Measurements from ENCODE around the gene ALK.

Gene ALK

DNA sequence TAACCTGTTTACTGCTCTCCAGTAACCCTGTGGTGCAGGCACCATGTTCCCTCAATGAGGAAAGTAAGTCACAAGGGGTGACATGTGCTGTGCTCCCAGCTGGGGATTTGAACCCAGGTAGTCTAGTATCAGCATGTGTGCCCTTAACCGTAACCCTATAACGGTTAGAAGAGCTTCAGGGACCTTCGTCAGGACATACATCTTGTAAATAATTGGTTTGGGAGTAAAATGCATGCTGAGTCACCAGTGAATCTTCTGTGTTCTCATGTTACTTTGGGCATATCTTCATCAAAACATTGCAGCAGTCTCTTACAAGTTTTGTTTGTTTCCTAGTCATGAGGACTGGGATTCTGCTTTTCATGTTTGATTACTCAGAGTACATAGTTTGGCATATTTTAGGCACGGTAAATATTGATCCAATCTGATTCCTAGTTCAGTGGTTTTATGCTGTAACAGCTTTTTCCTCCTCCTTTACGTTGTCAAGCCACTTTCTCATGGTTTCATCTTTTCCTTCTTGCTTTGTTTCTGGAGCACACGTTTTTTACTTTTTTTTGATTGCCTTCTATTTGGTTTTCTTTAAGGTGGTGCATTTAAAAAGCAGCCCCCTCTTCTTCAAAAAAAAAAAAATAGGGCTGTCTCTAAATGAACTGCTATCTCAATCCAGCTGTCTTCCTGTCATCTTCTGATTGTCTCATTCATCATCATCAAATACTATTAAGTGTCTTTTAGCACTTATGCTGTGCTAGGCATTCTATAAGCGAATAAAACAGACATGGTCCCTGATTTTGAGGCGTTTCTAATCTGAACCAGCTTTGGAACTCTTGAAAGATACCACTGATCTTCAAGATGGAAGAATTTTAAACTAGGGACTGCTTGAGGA, 755.8 kb downstream of the ALK start:
- DNase-seq = no peak

DNA sequence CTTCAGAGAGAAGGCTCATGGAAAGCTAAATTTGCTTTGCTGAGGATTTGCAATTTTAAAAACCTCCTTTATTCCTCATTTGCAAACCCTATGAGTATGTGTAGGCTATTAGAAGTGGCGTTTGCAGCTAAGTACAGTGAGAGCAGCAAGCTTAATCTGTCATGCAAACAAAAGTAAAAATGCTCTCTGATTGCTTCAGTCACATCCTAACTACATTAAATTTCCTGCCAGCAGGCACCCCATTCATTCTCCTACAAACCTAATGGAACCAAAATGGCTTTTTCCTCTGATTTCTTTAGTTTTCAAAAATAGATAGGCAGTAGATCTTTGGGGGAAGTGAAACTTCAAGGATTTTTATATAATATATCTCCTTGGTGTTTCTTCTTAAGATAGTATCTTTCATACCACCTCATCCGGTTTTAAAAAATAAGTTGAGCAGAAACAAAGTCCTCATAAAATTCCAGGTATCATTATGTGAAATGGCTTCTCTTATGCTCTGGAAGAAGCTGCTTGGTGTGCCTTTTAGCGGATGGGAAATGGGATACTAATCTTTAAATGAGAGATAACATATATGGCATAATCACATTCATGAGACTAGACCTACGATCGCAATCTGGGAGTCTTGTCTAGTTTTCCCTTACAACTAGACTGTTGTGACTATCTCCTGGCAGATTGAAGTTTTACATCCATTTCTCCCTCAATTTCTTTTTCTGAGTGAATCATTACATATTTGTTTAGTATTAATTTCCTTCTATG, 757.1 kb downstream of the ALK start:
- DNase-seq = no peak

DNA sequence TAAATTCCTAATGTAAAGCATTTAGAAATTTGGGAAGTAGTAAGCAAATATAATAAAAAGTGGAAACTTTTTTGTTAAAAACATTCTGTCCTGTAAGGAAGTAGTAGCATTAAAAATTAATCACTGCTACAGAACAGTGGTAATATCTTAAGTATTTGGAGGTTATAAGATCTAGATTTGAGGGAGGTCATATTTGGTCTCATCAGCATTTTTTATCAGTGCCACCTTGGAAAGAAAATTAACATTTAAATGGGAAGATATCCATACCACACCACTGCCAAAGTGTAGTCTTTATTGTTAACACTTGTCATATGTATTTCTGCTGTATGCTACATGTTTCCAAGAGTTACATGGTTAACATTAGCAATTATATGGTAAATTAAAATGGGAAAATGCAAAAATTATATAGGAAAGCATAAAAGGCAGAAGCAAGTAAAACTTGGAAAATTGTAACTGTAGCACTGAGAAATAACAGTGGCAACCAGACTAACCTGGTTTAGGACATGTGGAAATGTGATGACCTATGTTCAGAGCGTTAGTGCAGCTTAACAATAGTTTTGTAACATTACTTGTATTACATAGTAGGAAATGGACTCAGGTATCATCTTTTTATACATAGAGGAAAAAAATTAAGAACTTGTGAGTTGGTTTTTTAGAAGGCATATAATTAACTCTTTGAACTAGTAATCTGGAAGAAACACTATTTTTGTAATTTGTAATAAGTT, 759.0 kb downstream of the ALK start:
- DNase-seq = no peak

DNA sequence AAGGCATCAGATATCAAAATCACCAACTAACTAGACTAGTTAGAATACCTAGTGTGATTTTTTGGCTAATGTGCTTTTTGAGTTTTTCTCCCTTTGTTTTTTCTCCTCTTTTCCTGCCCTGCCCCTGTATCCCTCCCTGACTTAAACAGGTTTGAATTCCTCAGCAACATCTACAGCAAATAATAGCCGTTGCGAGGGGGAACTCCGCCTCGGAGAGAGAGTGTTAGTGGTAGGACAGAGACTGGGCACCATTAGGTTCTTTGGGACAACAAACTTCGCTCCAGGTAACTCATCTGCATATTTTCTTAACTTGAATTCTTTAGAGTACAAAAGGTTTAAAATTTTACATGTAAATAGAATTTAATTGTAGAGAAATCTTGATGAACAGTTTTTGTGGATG, 761.2 kb downstream of the ALK start:
- DNase-seq = no peak

DNA sequence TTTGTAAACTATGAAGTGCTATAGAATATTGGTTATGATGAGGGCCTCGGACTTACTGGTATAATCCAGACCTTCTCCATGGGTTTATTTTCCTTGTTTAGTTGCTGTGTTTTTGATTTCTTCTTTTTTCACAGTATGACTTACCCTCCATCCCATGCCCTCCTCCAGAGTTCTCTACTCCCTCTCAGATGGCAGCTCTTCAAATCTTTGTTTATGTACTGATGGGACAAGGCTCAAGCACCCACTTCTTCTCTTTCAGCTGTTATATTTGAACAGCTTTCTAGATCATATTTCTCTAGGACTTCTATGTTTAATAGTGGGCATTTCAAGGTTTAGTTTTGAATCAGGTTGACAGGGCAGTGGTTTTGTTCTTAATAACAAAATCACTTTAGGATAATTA, 762.3 kb downstream of the ALK start:
- no peak for DNase-seq

DNA sequence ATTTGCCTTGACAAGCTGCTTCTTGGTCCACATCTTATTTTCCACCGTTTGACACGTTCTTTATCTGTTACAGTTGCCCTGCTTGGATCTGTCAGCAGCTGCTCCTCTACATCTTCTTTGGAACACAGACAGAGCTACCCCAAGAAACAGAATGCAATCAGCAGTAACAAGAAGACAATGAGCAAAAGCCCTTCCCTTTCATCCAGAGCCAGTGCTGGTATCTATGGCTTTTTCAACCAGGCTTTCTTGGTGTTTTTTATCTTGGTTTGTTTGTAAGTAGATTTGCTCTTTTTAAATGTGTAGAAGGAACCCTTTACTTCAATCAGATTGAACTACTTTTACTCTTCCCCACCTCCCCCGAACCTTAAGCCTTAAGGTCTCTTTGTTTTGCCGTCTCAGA, 764.3 kb downstream of the ALK start:
- no peak for DNase-seq

DNA sequence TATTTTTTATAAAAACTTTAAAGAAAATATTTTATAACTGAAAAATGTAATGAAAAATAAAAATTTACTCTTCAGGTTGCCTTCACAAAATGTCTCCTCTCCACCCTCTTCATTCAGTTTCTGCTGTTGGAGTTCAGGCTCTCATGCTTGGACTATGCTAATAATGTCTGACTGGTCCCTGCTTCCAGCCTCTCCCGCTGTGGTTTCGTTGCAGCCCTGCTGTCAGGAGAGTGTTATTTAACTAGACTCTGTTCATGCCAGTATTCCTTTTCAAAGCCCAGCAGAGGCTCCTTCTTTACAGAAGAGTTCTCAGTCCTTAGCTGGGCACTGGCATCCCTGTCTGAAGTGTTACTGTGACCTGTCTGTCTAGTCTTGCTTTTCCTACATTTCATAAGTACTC, 765.8 kb downstream of the ALK start:
- no peak for DNase-seq

DNA sequence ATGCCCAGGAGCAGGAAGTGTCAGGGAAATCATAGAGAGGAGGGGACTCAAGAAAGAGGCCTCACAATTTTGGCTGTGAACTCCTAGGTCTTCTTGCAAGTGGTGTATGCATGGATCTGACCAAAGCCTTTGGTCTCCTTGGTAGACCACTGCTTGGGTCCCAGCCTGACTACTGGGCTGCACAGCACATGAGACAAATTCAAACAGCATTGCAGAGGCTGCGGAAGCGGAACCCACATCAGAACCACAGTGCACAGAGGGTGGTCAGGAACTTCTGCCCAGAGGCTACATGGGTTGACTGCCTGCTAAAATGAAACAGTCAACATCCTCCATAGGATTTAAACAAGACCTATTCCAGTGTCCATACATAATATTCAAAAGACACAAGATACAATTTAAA, 766.8 kb downstream of the ALK start:
- DNase-seq = no peak

DNA sequence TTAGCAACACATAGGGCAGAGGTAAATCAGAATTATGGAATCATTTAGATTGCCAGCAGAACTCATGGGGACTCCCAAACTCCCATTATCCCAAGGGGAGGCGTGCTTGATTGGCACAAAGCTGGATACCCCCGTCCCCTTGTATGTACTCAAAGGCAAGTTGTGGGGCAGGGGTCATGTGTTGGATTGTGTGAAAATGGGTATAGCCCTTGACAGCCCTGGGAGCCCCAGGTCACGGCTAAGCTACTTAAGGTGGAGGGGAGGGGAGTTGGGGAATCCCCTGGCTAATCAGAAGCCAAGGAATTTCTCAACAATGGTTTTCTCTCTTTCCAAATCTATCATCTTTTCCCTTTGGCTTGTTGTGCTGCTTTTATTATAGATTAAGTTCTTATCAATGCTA, 773.4 kb downstream of the ALK start:
- DNase-seq = no peak

DNA sequence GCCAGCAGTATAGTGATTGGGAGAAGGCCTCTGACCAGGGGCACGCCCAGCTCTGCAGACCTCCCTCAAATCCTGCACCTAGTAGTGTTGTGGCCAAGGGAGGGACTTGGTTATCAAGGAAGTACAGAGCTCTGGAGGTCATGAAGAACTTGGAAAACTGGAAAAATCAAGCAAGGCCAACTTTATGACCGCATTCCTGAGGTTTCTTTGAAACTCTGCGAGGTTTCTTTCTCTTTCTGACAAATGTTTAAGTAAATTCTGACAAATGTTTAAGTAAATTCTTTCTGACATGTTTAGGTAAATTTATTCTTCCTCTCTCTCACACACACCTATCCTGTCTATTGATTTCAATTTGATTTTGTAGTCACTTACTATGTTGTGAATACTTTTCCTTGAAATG, 775.2 kb downstream of the ALK start:
- DNase-seq = no peak

DNA sequence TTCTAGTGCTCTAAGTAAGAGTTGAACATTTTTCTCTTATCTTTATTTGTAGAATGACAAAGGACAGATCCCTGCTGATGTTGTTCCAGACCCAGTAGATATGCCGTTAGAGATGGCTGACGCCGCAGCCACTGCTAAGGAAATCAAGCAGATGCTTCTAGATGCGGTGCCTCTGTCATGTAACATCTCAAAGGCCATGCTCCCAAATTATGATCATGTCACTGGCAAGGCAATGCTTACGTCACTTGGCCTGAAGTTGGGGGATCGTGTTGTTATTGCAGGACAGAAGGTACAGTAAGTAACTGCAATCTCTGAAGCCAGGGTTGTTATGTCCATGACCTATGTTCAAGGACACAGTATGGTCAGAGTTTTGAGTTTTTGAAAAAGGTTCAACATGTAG, 777.7 kb downstream of the ALK start:
- DNase-seq = no peak
